GM12874 (cell line): ENCODE results near the gene USH1C.
A peak's percentile ranks its signal among the peaks of the same experiment; 100 is the strongest.

Experiments
- TF ChIP-seq, protein P1 (sequence below): IDR thresholded peaks from 2 replicates; pipeline ENCODE4 v1.5.1; 2011; ENCODE audit warnings: low read depth, mild to moderate bottlenecking, control low read depth, low read length, moderate library complexity; ENCODE audit not compliant: insufficient read depth

Gene USH1C

DNA sequence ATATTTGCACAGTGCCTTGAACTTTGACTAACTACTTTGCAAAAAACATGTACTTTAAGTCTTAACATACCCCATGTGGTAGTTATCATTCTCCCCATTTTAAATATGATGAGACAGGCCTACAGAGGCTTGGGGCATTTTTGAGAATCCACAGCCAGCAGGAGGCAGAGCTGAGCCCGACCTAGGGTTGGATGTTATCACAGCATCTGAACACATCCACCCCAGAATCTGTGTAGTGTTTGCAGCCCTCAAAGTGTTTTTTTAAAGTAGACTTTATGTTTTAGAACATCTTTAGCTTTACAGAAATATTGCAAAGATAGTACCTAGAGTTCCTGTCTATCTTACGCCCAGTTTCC is 20.4 kb upstream of the USH1C start:
- TF ChIP-seq, protein P1, sequence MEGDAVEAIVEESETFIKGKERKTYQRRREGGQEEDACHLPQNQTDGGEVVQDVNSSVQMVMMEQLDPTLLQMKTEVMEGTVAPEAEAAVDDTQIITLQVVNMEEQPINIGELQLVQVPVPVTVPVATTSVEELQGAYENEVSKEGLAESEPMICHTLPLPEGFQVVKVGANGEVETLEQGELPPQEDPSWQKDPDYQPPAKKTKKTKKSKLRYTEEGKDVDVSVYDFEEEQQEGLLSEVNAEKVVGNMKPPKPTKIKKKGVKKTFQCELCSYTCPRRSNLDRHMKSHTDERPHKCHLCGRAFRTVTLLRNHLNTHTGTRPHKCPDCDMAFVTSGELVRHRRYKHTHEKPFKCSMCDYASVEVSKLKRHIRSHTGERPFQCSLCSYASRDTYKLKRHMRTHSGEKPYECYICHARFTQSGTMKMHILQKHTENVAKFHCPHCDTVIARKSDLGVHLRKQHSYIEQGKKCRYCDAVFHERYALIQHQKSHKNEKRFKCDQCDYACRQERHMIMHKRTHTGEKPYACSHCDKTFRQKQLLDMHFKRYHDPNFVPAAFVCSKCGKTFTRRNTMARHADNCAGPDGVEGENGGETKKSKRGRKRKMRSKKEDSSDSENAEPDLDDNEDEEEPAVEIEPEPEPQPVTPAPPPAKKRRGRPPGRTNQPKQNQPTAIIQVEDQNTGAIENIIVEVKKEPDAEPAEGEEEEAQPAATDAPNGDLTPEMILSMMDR, result peak; percentile 47

DNA sequence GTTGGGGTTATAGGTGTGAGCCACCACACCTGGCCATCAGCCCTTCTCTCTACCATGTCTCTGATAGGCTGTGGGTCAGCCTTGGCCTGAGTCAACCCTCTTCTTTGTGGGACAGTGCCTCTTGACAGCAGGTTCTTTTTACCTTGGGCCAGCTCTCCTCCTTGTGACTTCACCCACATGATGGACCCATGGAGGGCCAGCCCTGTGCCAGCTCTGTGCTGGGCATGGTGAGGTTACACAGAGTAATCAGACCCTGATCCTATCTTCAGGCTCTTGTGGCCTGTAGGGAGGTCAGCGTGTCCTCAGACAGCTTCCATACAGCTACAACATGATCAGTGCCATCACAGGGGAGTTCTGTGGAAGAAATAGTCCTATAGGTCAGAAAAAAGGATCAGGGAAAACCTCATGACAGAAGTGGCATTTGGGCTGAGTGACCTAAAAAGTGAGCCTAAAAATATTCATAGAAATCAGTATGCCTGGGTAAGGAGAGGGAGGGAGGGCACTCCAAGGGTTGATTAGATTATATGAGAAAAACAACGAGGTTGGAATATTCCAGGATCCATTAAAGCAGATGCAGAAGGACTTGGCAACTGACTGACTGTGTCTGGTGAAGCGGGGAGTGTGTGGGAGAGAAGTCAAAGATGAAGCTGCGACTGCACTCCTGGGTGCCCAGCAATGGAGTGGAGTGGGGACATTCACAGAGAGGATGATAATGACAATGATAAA is 19.9 kb upstream of the USH1C start:
- TF ChIP-seq, protein P1, result no peak

GRCh38 chr11:17563231-17563646 is 19.0 kb upstream of the USH1C start:
- TF ChIP-seq, protein P1, result no peak

DNA sequence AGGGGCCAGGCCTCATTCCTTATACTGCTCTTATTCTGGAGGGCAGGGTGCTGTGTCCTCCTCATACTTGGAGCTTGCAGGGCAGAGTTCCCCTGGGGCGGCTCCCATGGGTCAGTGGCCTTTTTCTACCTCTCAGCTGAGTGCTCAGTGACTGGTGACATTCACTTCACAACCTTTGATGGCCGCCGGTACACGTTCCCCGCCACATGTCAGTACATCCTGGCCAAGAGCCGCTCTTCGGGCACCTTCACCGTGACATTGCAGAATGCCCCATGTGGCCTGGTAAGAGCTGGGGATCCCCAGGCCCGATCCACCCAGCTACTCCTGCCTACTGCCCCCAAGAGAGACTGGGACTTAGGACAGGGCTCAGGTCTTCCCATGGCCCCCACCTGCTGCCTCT is 17.3 kb upstream of the USH1C start:
- TF ChIP-seq, protein P1, result no peak

DNA sequence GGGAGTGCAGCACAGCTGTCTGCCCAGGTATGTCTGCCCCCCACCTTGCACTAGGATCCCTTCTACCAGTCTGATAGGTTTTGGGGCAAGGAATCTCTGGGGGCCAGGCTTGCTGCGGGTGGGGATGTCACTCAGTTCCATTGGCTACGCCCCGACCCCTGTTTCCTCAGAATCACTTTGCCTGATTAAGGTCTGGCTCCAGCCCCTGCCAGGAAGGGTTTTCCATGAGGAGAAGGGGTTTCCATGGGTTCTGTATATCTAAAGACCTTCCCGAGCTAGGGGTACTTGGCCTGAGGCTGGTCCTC is 16.8 kb upstream of the USH1C start:
- TF ChIP-seq, protein P1, result no peak

- TF ChIP-seq, protein P1, result no peak
Measured at GRCh38 chr11:17560281-17561110, 16.3 kb upstream of the USH1C start.

DNA sequence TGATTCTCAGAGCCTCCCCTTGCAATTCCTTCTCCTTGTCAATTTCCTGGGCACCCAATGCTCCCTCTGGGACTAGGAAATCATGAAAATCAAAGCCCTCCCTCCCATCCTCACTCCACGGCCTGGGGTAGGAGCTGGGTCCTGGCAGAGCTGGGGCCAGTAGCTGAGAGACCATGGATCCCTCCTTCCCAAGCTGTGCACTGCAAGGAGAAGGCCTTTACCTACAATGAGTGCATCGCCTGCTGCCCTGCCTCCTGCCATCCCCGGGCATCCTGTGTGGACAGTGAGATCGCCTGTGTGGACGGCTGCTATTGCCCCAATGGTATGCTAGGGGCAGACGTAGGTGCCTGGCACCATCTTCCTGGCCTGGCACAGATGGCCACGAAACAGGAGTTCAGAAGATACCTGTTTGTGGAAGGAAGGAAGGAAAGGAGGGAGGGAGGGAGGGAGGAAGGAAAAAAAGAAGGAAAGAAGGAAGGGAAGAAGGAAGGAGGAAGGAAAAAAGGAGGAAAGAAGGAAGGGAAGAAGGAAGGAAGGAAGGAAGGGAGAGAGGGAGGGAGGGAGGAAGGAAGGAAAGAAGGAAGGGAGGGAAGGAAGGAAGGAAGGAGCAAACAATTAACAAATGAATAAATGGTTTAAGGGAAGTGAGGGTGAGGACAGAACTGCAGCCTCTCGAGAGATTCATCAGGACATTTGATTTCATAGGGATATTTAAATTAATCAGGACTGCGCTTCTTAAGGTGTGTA is 15.3 kb upstream of the USH1C start:
- TF ChIP-seq, protein P1, result no peak
